Caco-2 (cell line): ENCODE results near the gene WFS1. TPM values are rescaled to one million over a fixed set of nuclear protein-coding genes. Genes with fewer than 3 reads are reported as not detected.

Experiments used
- BruUV-seq: library from RNA; stranded (reverse); fragments of 400-500 nt; replicated peaks from 2 replicates; lab custom pipeline; 2021; lab: Mats Ljungman, UMichigan
- CTCF ChIA-PET: fragments of 300-600 bp; sonication (Branson Sonifier 250); formaldehyde crosslinking; loops from one replicate; lab custom pipeline; 2022; ENCODE audit warnings: antibody characterized with exemption; lab: Charles Lee
- POLR2A ChIA-PET: fragments of 300-600 bp; sonication (Branson Sonifier 250); formaldehyde crosslinking; loops from one replicate; lab custom pipeline; 2022; ENCODE audit warnings: antibody characterized with exemption; lab: Charles Lee
- DNase-seq, 2 experiments: peaks; one replicate each; pipeline versions ENCODE4 v3.0.0 to v3.0.0-alpha.2; 2020 to 2022
- H3K27me3 ChIP-seq: replicated peaks from 2 replicates; pipeline ENCODE4 v1.6.0; 2011; ENCODE audit warnings: low read length; ENCODE audit not compliant: control insufficient read depth, insufficient read depth
- H3K36me3 ChIP-seq: 2 replicates; pipeline ENCODE4 v1.5.1; 2011; ENCODE audit warnings: low read length; ENCODE audit not compliant: control insufficient read depth, insufficient read depth
- H3K4me1 ChIP-seq: fragments of 250-450 bp; sonication (Bioruptor Pico); 2 replicates; pipeline ENCODE4 v1.5.1; 2020; ENCODE audit warnings: mild to moderate bottlenecking
- H3K4me3 ChIP-seq: 2 replicates; pipeline ENCODE4 v1.5.1; 2011; ENCODE audit warnings: low read depth, mild to moderate bottlenecking, control low read depth, low read length
- H3K9me3 ChIP-seq: fragments of 250-450 bp; sonication (Bioruptor Pico); 2 replicates; pipeline ENCODE4 v1.5.1; 2020; ENCODE audit warnings: mild to moderate bottlenecking, moderate library complexity
- H3K27ac Mint-ChIP-seq: one replicate; pipeline ENCODE4 v1.8.0; 2022; ENCODE audit warnings: mixed read lengths; ENCODE audit not compliant: unreplicated experiment
- H3K27me3 Mint-ChIP-seq: one replicate; pipeline ENCODE4 v1.8.0; 2022; ENCODE audit warnings: mixed read lengths; ENCODE audit not compliant: insufficient read depth, unreplicated experiment
- H3K36me3 Mint-ChIP-seq: one replicate; pipeline ENCODE4 v1.8.0; 2022; ENCODE audit warnings: mild to moderate bottlenecking, mixed read lengths; ENCODE audit not compliant: insufficient read depth, unreplicated experiment
- H3K4me1 Mint-ChIP-seq: one replicate; pipeline ENCODE4 v1.8.0; 2022; ENCODE audit warnings: low read depth, mixed read lengths; ENCODE audit not compliant: unreplicated experiment
- H3K4me3 Mint-ChIP-seq: one replicate; pipeline ENCODE4 v1.8.0; 2022; ENCODE audit warnings: mild to moderate bottlenecking, moderate library complexity, mixed read lengths; ENCODE audit not compliant: unreplicated experiment
- H3K9me3 Mint-ChIP-seq: one replicate; pipeline ENCODE4 v1.8.0; 2022; ENCODE audit warnings: mixed read lengths; ENCODE audit not compliant: unreplicated experiment
- intact Hi-C: fragments of 100-400 bp; cut with micrococcal nuclease; formaldehyde crosslinking; loops from one replicate; pipeline ENCODE4 v1.10.0; 2022; ENCODE audit not compliant: unreplicated experiment
- total RNA-seq: library from RNA; stranded (reverse); gene quantifications from 2 replicates; pipeline ENCODE4 v1.2.3, GENCODE V29; 2022
- TF ChIP-seq, protein P1 (sequence below), 2 experiments: fragments of 200-600 bp in 1 of 2; IDR thresholded peaks; 1 replicate in 1 of 2; 2 replicates in 1 of 2; pipeline versions ENCODE4 v1.5.1 to v1.8.0; 2011 to 2022; ENCODE audit warnings: antibody characterized with exemption in 1 of 2, control low read depth in 1 of 2, inconsistent platforms in 1 of 2, low read depth in 1 of 2, low read length in 1 of 2, mild to moderate bottlenecking in 1 of 2, moderate library complexity in 1 of 2; ENCODE audit not compliant: insufficient read depth in 1 of 2, severe bottlenecking in 1 of 2, unreplicated experiment in 1 of 2

Gene WFS1
- total RNA-seq, 1 experiment from 2014 or later: 24.9 TPM

- Mint-ChIP-seq H3K4me1 (no peaks in the 10 kb centered on the region), H3K9me3 (no peaks in the 10 kb centered on the region), H3K27ac (no peak overlapping the region), H3K36me3 (peaks cover 5% of the 10 kb centered on the region), H3K27me3 (no peaks in the 10 kb centered on the region), H3K4me3 (no peak overlapping the region)
- CTCF ChIA-PET: no interaction called here
- BruUV-seq: no TSS peak
- no peaks in the 10 kb centered on the region for H3K4me1 ChIP-seq
- intact Hi-C loops: no loop called here
- H3K36me3 ChIP-seq: no peaks in the 10 kb centered on the region; the same call in none of the 2 replicates
- TF ChIP-seq, protein P1, sequence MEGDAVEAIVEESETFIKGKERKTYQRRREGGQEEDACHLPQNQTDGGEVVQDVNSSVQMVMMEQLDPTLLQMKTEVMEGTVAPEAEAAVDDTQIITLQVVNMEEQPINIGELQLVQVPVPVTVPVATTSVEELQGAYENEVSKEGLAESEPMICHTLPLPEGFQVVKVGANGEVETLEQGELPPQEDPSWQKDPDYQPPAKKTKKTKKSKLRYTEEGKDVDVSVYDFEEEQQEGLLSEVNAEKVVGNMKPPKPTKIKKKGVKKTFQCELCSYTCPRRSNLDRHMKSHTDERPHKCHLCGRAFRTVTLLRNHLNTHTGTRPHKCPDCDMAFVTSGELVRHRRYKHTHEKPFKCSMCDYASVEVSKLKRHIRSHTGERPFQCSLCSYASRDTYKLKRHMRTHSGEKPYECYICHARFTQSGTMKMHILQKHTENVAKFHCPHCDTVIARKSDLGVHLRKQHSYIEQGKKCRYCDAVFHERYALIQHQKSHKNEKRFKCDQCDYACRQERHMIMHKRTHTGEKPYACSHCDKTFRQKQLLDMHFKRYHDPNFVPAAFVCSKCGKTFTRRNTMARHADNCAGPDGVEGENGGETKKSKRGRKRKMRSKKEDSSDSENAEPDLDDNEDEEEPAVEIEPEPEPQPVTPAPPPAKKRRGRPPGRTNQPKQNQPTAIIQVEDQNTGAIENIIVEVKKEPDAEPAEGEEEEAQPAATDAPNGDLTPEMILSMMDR (IDR thresholded peaks at IDR 0.05; ENCODE audit: insufficient read depth in 1 of 2, low read depth in 1 of 2, low read length in 1 of 2, severe bottlenecking in 1 of 2, unreplicated experiment in 1 of 2): no peak
- no peaks in the 10 kb centered on the region for H3K9me3 ChIP-seq
- no peak for DNase-seq
- H3K27me3 ChIP-seq: no peaks in the 10 kb centered on the region
- no peak overlapping the region for H3K4me3 ChIP-seq
- POLR2A ChIA-PET: no interaction called here
Measured at GRCh38 chr4:6293661-6294060, 24.0 kb downstream of the WFS1 start.

DNA sequence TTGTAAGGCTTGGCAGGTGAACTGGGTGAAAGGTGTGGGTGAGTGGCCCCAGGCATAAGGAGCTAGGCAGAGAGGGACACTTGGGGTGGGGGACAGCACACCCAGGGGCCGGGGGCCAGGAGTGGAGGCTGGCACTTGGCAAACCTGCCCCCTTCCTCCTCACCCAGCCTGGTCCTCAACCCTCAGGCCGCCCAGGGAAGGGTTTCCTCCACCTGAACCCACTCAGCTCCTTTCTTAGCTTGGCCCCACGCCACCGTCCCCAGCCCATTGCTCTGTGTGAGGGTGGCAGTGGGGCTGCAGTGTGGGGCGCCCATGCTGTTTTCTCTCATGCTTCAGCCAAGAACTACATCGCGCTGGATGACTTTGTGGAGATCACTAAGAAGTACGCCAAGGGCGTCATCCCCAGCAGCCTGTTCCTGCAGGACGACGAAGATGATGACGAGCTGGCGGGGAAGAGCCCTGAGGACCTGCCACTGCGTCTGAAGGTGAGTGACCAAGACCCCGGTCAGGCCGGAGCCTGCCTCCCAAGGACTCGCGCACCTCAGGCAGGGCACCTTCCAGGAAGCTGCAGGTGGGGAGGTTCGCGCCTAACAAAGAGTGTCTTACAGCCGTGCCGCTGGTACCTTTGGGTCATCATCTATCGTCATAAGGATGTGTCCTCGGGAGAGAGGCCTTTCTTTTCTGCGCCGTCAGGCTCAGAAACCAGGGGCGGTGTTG lies 25.2 kb downstream of the WFS1 start:
- no peak for DNase-seq
- H3K27me3 Mint-ChIP-seq: no peaks in the 10 kb centered on the region
- TF ChIP-seq, protein P1 (IDR thresholded peaks at IDR 0.05; ENCODE audit: insufficient read depth in 1 of 2, low read depth in 1 of 2, low read length in 1 of 2, severe bottlenecking in 1 of 2, unreplicated experiment in 1 of 2): no peak
- no peaks in the 10 kb centered on the region; the same call in none of the 2 replicates for H3K36me3 ChIP-seq
- H3K9me3 Mint-ChIP-seq: no peaks in the 10 kb centered on the region
- H3K4me1 Mint-ChIP-seq: no peaks in the 10 kb centered on the region
- POLR2A ChIA-PET: no interaction called here
- H3K9me3 ChIP-seq: no peaks in the 10 kb centered on the region
- no peaks in the 10 kb centered on the region for H3K4me1 ChIP-seq
- no peak overlapping the region for H3K4me3 Mint-ChIP-seq
- intact Hi-C loops: no loop called here
- CTCF ChIA-PET: no interaction called here
- H3K36me3 Mint-ChIP-seq: peaks cover 5% of the 10 kb centered on the region
- H3K27me3 ChIP-seq: no peaks in the 10 kb centered on the region
- H3K4me3 ChIP-seq: no peak overlapping the region
- H3K27ac Mint-ChIP-seq: no peak overlapping the region
- BruUV-seq: no TSS peak

- H3K27me3 Mint-ChIP-seq: no peaks in the 10 kb centered on the region
- H3K36me3 Mint-ChIP-seq: peaks cover 5% of the 10 kb centered on the region
- BruUV-seq: no TSS peak
- TF ChIP-seq, protein P1 (IDR thresholded peaks at IDR 0.05; ENCODE audit: insufficient read depth in 1 of 2, low read depth in 1 of 2, low read length in 1 of 2, severe bottlenecking in 1 of 2, unreplicated experiment in 1 of 2): no peak
- no peak for DNase-seq
- H3K9me3 Mint-ChIP-seq: no peaks in the 10 kb centered on the region
- H3K27ac Mint-ChIP-seq: no peak overlapping the region
- CTCF ChIA-PET: no interaction called here
- no peaks in the 10 kb centered on the region for H3K9me3 ChIP-seq
- H3K4me3 Mint-ChIP-seq: no peak overlapping the region
- no peaks in the 10 kb centered on the region for H3K27me3 ChIP-seq
- intact Hi-C loops: no loop called here
- no peaks in the 10 kb centered on the region for H3K4me1 ChIP-seq
- no peaks in the 10 kb centered on the region; the same call in none of the 2 replicates for H3K36me3 ChIP-seq
- POLR2A ChIA-PET: no interaction called here
- no peak overlapping the region for H3K4me3 ChIP-seq
- no peaks in the 10 kb centered on the region for H3K4me1 Mint-ChIP-seq
Measured at GRCh38 chr4:6295495-6295894, 25.8 kb downstream of the WFS1 start.
